Stimulated activated CD4-positive, alpha-beta T cell treated with anti-CD3 and anti-CD28 coated beads, TNF-alpha, amount 100 ng/mL, for 24 hours (primary cell): Measurements from ENCODE around the gene MAML1.
"Not testable (repeated sequence)": the region's sequence is repeated elsewhere in the genome, so short reads cannot be mapped to it uniquely, and the experiment has no call there.

Experiments used
- DNase-seq, 3 experiments: peaks; one replicate each; pipeline ENCODE4 v3.0.0-alpha.2; 2020; ENCODE audit warnings: low read depth in 3 of 3

Gene MAML1

DNA sequence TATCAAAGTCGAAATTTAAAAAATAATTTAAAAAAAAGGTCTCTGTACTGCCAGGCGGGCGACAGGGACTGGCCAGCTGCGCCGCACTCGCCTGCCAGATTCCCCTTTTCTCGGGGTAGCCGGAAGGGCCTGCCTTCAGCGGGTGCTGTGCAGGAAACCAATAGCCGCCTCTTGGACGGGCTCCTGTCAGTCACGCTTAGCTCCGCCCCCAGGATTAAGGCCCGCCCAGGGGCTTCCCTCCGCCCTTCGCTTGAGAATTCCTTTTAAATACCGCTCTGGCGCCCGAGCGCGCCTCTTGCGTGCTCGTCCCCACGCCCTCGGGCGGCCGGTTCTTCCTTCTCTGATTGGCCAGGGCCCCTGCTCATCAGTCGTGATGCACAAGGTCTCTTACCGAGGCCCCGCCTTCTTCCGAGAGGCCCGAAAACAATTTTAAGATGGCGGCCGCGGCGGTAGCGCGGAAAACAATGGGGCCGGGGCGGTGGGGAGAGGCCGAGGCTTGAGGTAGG is at the start of gene MAML1:
Gene MAML1 (plus strand): TSS at position 411 of the 506 bp plus-strand sequence. CDS start 291 bp downstream, outside the sequence.
- peak; percentile 98 to 99 (median 98) for DNase-seq

DNA sequence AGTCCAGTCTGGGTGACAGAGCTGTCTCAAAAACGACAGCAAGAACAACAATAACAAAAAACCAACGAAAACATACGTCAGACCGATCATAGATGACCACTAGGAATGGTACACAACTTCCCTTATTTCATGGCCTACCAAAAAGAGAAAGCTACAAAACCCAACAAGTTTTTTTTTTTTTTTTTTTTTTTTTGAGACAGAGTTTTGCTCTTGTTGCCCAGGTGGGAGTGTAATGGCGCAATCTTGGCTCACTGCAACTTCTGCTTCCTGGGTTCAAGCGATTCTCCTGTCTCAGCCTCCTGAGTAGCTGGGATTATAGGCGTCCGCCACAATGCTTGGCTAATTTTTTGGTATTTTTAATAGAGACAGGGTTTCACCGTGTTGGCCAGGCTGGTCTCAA is 43.4 kb upstream of the MAML1 start:
- not testable (repeated sequence) for DNase-seq

- no peak for DNase-seq
Observed at GRCh38 chr5:179694561-179694960, 38.1 kb upstream of the MAML1 start.

- DNase-seq, result no peak
Observed at GRCh38 chr5:179696603-179697002, 36.0 kb upstream of the MAML1 start.

- no peak for DNase-seq
Observed at GRCh38 chr5:179697108-179697507, 35.5 kb upstream of the MAML1 start.

- not testable (repeated sequence) for DNase-seq
Observed at GRCh38 chr5:179697543-179697942, 35.1 kb upstream of the MAML1 start.

- peak; percentile 98 to 99 (median 99) for DNase-seq
Observed at GRCh38 chr5:179697993-179698934, 34.4 kb upstream of the MAML1 start.

DNA sequence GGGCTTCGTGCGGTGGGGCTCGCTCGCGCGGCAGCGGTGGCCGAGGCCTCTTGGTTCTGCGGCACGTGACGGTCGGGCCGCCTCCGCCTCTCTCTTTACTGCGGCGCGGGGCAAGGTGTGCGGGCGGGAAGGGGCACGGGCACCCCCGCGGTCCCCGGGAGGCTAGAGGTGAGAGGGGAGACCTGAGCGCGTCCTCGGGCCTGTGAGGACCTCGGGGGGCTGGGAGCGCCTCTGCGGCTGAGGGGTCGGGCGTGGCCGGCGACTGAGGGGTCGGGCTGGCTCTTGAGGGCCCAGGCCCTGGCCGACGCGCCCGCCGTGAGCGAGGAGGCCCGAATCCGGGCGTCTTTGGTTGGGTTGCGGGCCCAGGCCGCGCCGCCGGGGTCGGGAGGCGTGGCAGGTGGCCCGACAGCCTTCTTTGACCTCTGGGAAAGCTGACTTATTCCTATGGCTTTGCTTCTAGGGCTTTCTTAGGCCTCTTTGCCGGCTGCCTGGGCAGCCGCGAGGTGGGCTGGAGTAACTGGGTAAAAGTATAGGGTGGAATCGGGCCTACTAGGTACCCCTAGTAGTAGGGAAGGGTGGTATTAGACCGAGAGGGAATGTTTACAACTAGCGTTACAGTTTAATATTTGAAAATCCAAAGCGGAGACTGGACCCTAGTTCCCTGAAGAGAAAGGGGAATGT is 33.5 kb upstream of the MAML1 start, which contains the start of gene CANX:
Gene CANX (plus strand): TSS at position 33 of the 681 bp plus-strand sequence. CDS start 6,715 bp downstream, outside the sequence.
- DNase-seq, result no peak

- DNase-seq, result peak in 1 of 3 experiments; percentile 35
Observed at GRCh38 chr5:179699616-179700237, 32.9 kb upstream of the MAML1 start.

DNA sequence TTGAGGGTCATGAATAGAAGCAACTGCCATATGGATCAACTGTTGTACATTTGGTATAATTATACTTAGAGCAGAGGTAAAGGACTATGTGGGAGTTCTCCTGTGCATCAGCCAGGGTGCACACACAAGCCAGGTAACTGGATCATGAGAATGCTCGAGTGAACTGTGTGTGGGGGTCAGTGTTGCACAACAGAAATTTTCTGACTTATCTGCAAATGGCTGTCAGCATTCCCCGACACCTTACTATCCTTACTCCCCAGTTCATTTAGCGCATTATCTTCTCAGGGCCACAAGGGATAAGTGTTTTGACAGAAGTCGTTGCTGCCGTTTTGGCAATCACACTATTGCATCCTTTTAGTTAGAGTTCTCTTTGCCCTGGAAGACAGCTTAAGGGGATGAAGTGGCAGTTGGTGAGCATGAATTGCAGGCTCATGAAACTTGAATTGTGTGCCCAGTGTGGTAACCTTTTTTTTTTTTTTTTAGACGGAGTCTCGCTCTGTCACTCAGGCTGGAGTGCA is 32.2 kb upstream of the MAML1 start:
- DNase-seq, result no peak

DNA sequence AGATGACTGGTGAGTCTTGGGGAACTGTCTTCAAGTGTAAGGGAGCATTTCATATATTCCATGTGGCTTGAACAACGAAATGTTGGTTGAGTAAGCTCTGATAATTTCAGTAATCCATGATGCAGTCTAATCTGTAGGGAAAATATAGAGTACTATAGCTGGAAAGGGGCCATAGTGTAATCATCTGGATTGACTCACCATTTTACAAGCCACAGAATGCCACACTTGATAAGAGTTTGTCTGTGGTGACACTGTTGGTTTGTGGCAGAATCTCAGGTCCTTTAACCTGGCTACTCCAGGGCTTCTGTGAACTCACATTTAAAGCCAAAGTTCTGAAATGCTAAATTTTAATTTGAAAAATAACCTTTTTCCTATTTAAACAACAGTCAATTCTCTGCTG is 16.3 kb upstream of the MAML1 start:
- no peak for DNase-seq

DNA sequence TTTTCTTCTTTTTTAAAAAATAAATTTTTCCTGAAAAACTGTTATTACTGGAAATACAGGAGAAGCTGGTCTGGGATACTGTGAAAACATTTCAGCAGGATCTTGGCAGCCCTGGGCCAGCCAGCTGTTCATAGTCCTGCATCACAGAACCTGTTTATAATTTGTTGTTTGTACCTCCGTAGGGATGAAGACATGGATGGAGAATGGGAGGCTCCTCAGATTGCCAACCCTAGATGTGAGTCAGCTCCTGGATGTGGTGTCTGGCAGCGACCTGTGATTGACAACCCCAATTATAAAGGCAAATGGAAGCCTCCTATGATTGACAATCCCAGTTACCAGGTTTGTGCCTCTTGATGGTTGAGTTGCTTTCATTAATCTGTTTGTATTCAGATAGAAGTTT is 12.4 kb upstream of the MAML1 start:
- no peak for DNase-seq

DNA sequence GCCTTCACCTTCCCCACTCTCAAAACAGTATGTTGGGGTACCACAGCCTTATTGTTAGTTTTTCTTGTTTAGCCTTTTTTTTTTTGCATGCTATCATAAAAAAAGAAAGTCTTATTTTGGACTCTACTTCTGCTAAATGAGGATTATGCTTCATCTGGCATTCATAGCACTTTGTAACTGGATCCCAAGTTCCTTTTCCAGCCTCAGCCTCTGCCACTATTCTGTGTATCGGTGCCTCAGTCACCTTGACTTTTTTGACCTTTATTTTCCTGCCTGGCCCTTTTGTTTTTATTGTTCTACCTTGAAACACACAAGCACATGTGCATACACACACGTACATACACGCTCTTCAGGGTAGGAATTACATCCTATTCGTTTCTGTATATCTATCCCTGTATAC is 8.5 kb upstream of the MAML1 start:
- no peak for DNase-seq

GRCh38 chr5:179727106-179727505 is 5.5 kb upstream of the MAML1 start:
- no peak for DNase-seq

DNA sequence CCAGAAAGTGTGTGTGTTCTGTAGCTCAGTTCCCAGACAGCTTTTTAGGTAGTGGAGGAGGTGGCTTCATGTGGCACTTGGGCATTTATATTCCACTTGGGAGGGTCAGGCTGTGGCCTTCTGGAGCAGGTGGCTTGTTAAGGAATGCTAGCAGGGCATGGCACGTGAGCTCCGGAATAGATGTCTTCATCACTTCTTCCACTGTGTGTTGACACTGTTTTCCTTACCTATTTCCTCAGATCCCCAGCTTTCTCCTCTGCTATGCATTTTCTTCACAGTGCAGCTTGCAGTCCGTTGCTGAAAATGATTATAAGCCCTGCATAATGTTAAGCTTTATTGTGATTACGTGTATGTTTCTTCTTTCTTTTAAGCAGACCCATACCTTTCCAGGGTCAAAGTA is 3.3 kb upstream of the MAML1 start:
- DNase-seq, result no peak

DNA sequence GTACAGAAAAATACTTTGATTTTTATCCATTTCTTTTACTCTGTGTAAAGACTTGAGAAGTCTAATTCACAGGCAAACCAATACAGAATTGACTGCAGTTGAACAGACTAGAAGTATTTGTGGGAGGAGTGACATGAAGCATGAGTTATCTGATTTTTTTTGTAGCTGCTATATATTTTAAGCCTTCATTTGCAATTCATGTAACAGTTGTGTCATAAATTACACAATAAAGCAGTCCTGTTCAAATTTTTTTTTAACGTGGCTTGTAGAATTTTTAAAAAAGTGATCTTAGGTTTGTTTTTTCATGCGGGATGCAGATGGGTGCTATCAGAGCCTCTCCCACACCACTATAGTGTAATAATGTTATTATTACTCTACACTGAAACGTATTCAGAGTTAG is 2.9 kb upstream of the MAML1 start:
- DNase-seq, result no peak

- no peak for DNase-seq
Observed at GRCh38 chr5:179730356-179730755, 2.3 kb upstream of the MAML1 start.

- DNase-seq, result no peak
Observed at GRCh38 chr5:179730852-179731251, 1.8 kb upstream of the MAML1 start.

DNA sequence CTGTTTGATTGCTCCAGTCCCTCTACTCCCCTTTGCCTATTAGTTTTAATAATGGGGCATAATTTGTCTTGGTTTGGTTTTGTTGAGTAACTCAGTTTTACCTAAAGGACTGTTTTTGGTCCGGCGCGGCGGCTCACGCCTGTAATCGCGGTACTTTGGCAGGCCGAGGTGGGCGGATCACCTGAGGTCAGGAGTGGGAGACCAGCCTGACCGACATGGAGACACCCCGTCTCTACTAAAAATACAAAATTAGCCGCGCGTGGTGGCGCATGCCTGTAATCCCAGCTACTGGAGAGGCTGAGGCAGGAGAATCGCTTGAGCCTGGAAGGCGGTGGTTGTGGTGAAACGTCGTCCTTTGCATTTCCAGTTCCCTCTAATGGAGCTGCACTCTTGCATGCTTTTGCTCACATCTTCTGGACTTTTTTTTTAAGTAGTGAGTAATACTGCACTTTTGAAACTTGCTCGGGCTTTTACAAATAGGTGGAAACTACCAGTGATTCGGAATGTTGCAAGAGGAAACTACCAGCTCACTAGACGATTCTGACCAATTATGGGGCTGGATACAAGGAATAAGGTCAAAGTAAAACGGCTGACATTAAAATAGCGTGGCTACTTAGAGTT is 721 bp upstream of the MAML1 start:
- peak in 1 of 3 experiments; percentile 26 for DNase-seq

- peak in 1 of 3 experiments; percentile 34 for DNase-seq
Observed at GRCh38 chr5:179732918-179733771, 523 bp downstream of the MAML1 start.
